GM19099 (cell line): ENCODE data around the gene CNOT11.

Experiments
- POLR2A ChIP-seq: IDR thresholded peaks from 3 replicates; pipeline ENCODE4 v1.6.1; 2011; ENCODE audit warnings: low read depth; ENCODE audit not compliant: insufficient read length; ENCODE audit errors: extremely low read depth

Gene CNOT11

GRCh38 chr2:101272045-101272784 lies 19.5 kb downstream of the CNOT11 start:
- no peak for TF ChIP-seq POLR2A

GRCh38 chr2:101273056-101273455 lies 20.4 kb downstream of the CNOT11 start:
- TF ChIP-seq POLR2A: no peak

- no peak for TF ChIP-seq POLR2A
These were observed 21.5 kb downstream of the CNOT11 start for GRCh38 chr2:101274142-101274541.

GRCh38 chr2:101277111-101277510 lies 24.4 kb downstream of the CNOT11 start:
- TF ChIP-seq POLR2A: no peak

- TF ChIP-seq POLR2A: no peak
These were observed 26.2 kb downstream of the CNOT11 start for GRCh38 chr2:101278925-101279324.

- TF ChIP-seq POLR2A: no peak
These were observed 28.8 kb downstream of the CNOT11 start for GRCh38 chr2:101281482-101281881.

GRCh38 chr2:101282980-101283379 lies 30.3 kb downstream of the CNOT11 start:
- TF ChIP-seq POLR2A: no peak

- TF ChIP-seq POLR2A: no peak
These were observed 34.0 kb downstream of the CNOT11 start for GRCh38 chr2:101286684-101287083.

- no peak for TF ChIP-seq POLR2A
These were observed 34.6 kb downstream of the CNOT11 start for GRCh38 chr2:101287303-101287702.

GRCh38 chr2:101290711-101291110 lies 38.0 kb downstream of the CNOT11 start:
- no peak for TF ChIP-seq POLR2A

GRCh38 chr2:101291973-101292372 lies 39.3 kb downstream of the CNOT11 start:
- TF ChIP-seq POLR2A: no peak

GRCh38 chr2:101293544-101293943 lies 40.9 kb downstream of the CNOT11 start:
- TF ChIP-seq POLR2A: no peak

- TF ChIP-seq POLR2A: no peak
These were observed 42.2 kb downstream of the CNOT11 start for GRCh38 chr2:101294861-101295260.

GRCh38 chr2:101295895-101296294 lies 43.2 kb downstream of the CNOT11 start:
- no peak for TF ChIP-seq POLR2A

GRCh38 chr2:101296371-101296770 lies 43.7 kb downstream of the CNOT11 start:
- TF ChIP-seq POLR2A: no peak

- no peak for TF ChIP-seq POLR2A
These were observed 44.7 kb downstream of the CNOT11 start for GRCh38 chr2:101297383-101297782.

- no peak for TF ChIP-seq POLR2A
These were observed 46.9 kb downstream of the CNOT11 start for GRCh38 chr2:101299604-101300003.

GRCh38 chr2:101300164-101300563 lies 47.5 kb downstream of the CNOT11 start:
- no peak for TF ChIP-seq POLR2A

- TF ChIP-seq POLR2A: no peak
These were observed 48.1 kb downstream of the CNOT11 start for GRCh38 chr2:101300836-101301235.
